HFF-Myc (cell line): ENCODE measurements around the gene KREMEN1.

Experiments
- DNase-seq: peaks from one replicate; pipeline ENCODE4 v3.0.0-alpha.2; 2011; ENCODE audit warnings: low read depth; ENCODE audit errors: extremely low read depth
- H3K4me3 ChIP-seq: replicated peaks from 2 replicates; pipeline ENCODE4 v1.5.1; 2011; ENCODE audit warnings: low read depth, mild to moderate bottlenecking, control low read depth, low read length
- TF ChIP-seq, protein P1 (sequence below): IDR thresholded peaks from 2 replicates; pipeline ENCODE4 v1.5.1; 2012; ENCODE audit warnings: mild to moderate bottlenecking, low read depth, low read length, control low read depth; ENCODE audit errors: missing control alignments

The KREMEN1 gene

DNA sequence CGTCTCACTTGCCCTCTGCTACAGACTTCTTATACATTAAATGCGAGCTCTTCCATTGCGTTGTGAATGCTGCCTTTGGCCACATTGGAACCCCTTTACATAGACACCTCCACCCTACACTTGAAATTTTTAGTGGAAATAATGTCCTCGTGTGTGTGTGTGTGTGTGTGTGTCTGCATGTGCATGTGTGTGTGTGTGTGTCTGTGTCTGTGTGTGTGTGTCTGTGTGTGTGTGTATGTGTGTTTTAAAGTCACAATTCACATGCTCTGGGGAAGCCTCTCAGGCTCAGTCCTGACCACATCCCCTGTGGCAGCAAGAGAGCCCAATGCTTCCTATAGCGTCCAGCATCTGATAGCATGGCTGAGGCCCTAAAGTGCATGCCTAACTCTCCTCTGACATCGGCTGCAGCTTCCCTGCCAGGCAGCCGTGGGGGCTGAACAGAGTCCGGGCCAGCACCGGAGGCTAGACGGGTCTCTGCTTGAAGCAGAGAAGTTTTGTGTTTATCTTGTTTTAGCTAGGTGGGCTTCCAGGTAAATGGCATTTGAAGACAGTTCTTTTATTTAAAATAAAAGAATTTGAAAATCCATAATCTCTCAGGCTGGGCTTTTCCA is 68.3 kb downstream of the KREMEN1 start:
- TF ChIP-seq, protein P1, sequence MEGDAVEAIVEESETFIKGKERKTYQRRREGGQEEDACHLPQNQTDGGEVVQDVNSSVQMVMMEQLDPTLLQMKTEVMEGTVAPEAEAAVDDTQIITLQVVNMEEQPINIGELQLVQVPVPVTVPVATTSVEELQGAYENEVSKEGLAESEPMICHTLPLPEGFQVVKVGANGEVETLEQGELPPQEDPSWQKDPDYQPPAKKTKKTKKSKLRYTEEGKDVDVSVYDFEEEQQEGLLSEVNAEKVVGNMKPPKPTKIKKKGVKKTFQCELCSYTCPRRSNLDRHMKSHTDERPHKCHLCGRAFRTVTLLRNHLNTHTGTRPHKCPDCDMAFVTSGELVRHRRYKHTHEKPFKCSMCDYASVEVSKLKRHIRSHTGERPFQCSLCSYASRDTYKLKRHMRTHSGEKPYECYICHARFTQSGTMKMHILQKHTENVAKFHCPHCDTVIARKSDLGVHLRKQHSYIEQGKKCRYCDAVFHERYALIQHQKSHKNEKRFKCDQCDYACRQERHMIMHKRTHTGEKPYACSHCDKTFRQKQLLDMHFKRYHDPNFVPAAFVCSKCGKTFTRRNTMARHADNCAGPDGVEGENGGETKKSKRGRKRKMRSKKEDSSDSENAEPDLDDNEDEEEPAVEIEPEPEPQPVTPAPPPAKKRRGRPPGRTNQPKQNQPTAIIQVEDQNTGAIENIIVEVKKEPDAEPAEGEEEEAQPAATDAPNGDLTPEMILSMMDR: no peak
- no peak overlapping the region for H3K4me3 ChIP-seq
- DNase-seq: no peak

DNA sequence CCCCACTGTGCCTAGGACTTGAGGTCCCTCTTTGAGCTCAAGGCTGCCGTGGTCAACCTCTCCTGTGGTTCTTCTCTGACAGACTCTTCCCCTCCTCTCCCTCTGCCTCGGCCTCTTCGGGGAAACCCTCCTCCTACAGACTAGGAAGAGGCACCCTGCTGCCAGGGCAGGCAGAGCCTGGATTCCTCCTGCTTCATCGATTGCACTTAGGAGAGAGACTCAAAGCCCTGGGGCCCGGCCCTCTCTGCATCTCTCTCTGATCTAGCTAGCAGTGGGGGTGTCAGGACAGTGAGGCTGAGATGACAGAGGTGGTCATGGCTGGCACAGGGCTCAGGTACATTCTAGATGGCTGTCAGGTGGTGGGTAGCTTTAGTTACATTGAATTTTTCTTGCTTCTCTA is 69.3 kb downstream of the KREMEN1 start:
- no peak overlapping the region for H3K4me3 ChIP-seq
- TF ChIP-seq, protein P1: no peak
- no peak for DNase-seq

DNA sequence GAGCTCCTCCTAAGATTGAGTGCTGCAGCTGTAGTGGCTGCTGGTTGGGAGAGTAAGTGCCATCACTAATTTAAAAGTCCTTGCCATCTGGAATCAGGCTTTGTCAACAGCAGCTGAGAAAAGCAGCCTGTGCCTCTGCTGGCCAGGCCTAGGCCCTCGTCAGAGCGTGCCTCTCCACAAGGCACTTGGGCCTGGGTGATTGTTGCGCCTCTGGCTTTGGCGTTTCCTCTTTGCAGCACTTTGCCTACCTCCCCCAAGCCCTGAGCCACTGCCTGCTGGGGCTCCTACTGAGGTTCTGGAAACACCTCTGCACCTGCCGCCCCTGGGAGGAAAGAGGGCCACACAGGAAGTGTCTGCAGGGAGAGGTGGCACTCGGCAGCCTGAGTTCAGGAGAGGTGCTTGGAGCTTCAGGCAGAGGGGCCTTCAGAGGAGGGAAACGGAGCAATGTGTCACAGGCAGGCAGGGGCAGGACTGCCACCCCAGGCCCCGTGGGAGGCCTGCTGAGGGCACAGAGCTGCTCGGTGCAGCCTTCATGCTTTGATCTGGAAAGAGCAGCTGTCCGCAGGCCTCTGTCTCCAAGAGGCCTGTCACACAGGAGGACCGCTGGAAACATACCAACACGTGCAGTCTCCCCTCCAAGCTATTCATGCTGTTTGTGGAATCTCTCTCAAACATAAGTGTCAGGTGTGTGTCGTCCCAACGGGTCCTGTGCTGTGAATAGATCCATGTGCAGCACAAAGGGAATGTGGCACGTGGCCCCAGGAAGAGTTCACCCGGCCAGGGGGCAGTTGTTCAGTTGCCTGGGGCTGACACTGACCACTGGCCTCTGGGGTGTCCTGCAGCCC is 71.3 kb downstream of the KREMEN1 start:
- no peak overlapping the region for H3K4me3 ChIP-seq
- TF ChIP-seq, protein P1: no peak
- DNase-seq: no peak

DNA sequence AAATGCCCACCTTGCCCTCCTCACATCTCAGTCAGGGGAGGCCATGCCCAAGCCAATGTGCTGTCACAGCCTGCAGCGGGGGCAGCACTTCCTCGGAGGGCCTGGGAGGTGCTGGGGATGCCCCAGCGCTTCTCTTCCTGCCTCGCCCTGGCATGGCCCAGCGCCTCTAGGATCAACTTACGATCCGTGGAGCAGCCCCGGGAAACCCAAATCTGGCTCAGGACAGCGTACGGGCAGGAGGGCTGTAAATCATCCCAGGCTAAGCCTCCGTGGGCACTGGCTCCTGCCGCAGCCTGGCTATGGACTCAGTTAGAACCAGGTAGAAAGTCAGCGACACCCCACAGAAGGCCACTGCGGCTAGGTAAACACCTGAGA is 71.9 kb downstream of the KREMEN1 start:
- DNase-seq: no peak
- TF ChIP-seq, protein P1: no peak
- no peak overlapping the region for H3K4me3 ChIP-seq

DNA sequence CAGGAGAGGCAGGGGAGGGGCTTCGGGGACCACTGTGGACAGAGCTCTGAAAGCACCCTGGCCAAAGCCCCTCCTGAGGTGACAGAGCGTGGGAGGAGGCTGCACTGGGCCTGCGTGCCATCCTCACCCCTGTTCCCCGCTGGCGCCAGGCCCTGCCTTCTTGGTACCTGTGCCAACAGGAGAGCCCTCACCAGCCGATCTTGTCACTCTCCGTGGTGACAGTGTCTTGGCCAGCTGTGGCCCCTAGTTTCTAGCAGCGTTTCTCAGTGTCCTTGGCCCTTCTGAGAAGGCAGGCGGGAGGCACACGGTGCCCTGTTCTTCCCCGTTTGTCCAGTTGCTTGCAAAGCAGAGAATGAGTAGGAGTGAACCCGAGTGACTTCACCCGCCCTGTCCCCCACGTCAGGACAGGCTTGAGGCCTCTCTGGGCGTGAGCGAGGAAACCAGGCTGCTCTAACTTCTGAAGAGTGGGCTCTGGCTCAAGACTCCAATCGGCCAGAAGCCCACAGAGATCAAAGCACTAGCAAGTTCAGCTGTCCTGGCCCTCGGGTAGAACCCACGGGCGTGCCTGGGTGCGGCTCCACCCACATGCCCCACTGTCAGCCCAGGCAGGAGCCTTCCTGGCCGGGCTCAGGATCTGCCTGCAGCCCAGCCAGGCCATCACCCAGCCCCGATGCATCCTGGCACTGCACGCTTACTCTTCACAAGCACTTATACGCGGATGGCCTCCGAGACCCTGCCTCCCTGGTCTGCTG is 72.7 kb downstream of the KREMEN1 start:
- TF ChIP-seq, protein P1: no peak
- no peak overlapping the region for H3K4me3 ChIP-seq
- DNase-seq: no peak

DNA sequence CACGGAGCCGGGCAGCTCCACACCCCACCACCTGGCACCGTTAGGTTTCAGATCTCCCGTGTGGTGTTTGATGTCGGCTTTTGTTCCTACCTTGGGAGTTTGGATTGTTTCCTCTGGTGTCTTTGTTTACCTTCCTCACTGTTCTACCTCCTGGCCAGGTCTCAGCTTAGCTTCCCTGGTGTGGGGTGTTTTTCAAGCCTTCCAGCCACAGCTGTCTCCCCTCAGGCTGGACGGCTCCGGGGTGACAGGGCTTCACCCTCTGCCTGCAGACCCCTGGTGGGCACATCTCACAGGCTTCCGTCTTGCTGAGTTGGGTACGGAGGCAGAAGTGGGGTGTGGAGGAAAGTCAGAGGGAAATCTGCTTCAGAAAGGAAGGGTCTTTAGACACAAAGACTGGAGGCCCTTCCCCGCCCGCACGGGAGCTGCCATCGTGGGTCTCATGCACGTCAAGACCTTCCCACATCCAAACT is 73.3 kb downstream of the KREMEN1 start:
- no peak for DNase-seq
- no peak overlapping the region for H3K4me3 ChIP-seq
- TF ChIP-seq, protein P1: no peak
